ENCODE results near the gene LMF2.
A peak's percentile ranks its signal among the peaks of the same experiment; 100 is the strongest.
"Not testable (repeated sequence)": the region's sequence is repeated elsewhere in the genome, so short reads cannot be mapped to it uniquely, and the experiment has no call there.

LMF2 gene

DNA sequence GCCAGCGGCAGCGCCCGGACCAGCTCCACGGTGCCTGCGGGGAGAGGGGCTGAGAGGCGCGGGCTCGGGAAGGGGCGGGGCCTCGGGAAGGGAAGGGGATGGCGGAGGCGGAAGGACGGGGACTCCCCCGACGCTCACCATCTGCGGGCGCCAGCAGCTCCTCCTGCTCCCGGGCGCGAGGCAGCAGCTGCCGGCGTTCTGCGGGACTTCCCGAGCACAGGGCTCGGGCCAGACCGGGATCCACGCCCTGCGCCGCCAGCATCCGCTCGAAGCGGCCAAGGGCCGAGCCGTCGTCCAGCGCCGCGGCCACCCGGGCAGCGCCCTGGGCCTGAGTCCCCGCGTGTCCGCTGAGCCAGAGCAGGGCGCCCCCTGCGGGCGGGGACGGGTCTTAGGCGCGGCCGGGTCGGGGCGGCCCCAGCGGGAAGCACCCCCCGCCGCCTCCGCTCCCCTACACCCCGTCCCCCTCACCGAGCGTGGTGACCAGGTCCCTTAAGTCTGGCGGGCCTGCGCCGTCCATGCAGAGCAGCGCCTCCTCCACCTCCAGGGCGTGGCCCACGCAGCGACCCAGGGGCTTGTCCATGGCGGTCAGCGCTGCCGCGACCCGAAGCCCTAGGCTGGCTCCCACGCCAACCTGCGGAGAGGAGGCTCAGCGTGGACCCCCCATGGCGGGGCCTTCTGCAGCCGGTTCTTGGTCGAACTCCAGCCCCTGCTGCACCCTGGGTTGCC lies 18.8 kb upstream of the LMF2 start:
- peak; percentile 62 for DNase-seq
- in situ Hi-C loops (cut with HindIII; ENCODE audit: low pct_ligation_motif_present, low pct_unique_long_range_greater_than_20kb, low sequenced_read_pairs), result no loop called here

DNA sequence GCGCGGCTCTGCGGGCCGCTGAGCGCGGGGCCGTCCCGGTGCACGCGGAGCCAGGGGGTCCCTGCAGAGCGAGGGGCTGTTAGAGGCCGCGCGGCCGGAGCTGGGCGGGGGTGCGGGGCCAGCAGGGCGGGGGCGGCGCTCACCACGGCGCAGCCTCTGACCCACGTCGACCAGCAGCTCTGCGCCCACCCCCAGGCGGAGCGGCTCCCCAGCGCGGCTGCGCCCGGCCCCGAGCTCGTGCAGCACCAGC lies 18.3 kb upstream of the LMF2 start:
- no peak for DNase-seq
- in situ Hi-C loops (cut with HindIII; ENCODE audit: low pct_ligation_motif_present, low pct_unique_long_range_greater_than_20kb, low sequenced_read_pairs), result no loop called here

DNA sequence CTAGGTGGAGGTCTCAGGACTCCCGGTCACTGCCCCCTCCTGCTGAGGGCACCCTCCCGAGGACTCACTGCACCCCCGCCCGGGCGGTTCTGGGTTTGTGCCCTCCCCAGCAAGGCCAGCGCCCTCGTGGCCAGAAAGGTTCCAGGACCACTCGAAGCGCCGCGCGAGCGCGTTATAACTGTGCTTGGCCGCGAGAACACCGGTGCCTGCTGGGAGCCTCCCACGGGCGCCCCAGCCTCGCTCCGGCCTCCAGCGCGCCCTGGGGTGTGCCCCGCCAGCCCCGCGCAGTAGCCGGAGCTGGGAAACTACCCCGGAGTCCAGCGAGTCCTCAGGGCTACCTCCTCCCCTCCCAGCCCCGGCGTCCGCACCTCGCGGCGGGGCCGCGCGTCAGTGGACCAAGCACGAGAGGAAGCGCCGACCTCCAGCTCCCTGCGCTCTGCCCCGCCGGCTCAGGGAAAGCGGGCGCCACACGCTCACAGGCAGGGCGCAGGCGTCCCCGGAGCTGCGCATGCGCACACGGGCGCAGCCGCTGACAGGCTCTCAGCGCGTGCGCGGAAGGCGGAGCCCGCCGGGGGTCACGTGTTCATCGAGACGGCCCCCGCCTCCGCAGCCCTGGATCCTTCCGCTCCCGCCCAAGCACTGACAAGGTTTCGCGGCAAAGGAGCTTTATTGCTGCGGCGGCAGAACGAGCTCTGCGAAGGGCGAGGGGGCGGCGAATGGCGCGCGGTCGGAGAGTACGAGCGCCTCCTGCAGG lies 17.8 kb upstream of the LMF2 start, which contains the start of gene SCO2:
Gene SCO2 (minus strand): TSS at position 495 of the 754 bp plus-strand sequence. CDS start 1,187 bp downstream, outside the sequence.
- peak; percentile 91 for DNase-seq
- in situ Hi-C loops (cut with HindIII; ENCODE audit: low pct_ligation_motif_present, low pct_unique_long_range_greater_than_20kb, low sequenced_read_pairs), result no loop called here

DNA sequence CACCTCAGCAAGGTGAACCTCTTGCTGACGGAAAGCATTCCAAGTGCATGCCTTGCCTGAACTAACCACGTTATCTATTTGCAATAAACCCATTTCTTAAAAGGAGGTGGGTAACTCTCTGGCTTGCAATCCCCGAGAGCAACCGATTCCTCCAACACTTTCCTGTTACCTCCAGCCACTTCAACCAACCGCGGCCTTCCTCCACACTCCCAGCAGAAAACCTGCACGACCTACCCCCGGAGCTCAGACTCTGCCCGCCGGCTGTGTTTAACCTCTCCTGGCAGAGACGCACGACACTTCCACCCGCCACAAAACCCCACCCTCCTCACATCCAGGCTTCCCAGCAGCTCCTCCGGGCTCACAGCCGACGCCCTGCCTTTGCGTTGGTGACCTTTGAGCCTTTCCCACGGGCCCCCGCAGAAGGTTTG lies 17.2 kb upstream of the LMF2 start:
- in situ Hi-C loops (cut with HindIII; ENCODE audit: low pct_ligation_motif_present, low pct_unique_long_range_greater_than_20kb, low sequenced_read_pairs), result no loop called here
- no peak for DNase-seq

DNA sequence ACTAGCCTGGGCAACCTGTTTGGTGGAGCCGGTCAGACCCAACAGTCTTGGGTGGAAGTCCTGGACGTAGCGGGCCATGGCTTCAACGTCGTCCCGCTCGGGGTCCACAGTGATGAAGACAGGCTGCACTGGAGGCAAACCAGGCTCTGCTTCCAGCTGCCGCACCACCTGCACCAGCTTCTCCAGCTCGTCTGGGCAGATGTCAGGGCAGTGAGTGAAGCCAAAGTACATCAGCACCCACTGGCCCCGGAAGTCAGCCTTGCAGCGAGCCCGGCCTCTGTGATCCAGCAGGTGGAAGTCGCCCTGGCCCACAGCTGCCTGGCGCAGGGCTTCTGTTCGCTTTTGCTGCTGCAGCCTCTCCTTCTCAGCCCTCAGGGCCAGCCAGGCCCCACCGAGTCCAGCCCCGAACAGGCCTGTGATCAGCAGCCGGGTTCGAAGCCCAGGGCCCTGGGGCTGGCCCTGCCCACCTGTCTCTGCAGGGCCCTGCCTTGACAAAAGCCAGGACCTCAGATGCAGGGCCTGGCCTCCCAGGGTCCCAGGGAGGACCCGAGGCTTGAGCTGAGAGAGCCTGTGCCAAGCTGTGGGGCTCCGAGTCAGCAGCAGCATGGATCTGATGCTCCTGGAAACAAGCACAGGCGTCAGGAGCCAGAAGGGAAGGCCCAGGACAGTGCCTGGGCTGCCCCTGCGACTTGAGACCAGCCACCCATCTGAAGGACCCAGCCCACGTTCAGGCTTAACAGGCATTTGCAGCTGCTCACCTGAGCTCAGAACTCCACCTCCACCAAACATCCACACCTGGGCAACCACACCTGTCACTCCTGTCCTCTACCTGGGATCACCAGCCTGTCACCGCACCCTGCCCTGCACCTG lies 16.5 kb upstream of the LMF2 start:
- in situ Hi-C loops (cut with HindIII; ENCODE audit: low pct_ligation_motif_present, low pct_unique_long_range_greater_than_20kb, low sequenced_read_pairs), result no loop called here
- DNase-seq, result no peak

DNA sequence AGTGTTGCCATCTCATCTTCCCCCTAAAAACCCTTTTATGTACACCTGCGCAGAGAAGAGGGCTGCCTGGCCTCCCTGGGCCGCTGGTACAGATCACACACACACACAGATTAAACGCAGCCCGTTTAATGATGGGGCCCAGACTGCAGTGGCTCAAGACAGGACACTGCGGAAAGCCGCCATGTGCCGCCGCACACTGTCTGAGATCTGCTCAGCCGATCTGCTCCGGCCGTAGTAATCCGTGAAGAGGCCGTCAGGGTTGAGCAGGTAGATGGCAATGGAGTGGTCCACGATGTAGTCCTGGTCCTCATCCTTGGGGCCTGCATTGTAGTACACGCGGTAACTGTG lies 15.9 kb upstream of the LMF2 start:
- in situ Hi-C loops (cut with HindIII; ENCODE audit: low pct_ligation_motif_present, low pct_unique_long_range_greater_than_20kb, low sequenced_read_pairs), result no loop called here
- DNase-seq, result no peak

DNA sequence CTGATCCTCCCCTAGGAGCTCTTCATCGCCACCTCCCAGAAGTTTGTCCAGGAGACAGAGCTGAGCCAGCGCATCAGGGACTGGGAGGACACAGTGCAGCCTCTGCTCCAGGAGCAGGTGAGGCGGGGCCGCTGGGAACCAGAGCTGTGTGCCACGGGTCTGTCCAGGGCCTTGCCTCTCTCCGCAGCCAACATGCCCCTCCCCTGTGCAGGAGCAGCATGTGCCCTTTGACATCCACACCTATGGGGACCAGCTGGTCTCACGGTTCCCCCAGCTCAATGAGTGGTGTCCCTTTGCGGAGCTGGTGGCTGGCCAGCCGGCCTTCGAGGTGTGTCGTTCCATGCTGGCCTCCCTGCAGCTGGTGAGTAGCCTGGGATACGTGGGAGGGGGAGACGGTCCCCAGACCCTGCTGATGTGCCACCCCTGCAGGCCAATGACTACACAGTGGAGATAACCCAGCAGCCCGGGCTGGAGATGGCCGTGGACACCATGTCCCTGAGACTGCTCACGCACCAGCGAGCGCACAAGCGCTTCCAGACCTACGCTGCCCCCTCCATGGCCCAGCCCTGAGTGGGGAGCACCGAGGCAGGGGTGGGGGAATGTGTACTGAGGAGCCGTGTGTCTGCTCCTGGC lies 15.4 kb upstream of the LMF2 start:
- DNase-seq, result no peak
- in situ Hi-C loops (cut with HindIII; ENCODE audit: low pct_ligation_motif_present, low pct_unique_long_range_greater_than_20kb, low sequenced_read_pairs), result no loop called here

DNA sequence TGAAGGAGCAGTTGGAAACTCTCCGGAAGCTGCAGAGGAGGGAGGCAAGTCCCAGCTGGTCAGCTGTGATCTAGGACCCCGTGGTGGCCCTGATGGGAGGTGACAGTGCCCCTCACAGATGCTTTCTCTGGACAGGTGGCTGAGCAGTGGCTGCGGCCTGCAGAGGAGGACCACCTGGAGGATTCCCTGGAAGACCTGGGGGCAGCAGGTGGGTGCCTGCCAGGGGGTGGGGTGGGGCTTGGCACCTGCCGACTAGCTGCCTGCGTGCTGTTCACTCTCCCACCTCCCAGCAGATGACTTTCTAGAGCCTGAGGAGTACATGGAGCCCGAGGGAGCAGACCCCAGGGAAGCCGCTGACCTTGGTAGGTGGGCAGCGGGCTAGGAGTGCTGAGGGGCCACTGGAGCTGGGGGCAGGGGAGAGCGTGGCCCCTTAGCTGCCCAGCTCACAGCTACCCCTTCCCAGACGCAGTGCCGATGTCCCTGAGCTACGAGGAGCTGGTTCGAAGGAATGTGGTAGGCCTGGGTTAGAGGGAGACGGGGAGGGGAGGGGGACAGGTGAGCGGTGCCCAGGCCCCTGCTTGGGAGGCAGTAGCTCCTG lies 14.8 kb upstream of the LMF2 start:
- in situ Hi-C loops (cut with HindIII; ENCODE audit: low pct_ligation_motif_present, low pct_unique_long_range_greater_than_20kb, low sequenced_read_pairs), result no loop called here
- no peak for DNase-seq

DNA sequence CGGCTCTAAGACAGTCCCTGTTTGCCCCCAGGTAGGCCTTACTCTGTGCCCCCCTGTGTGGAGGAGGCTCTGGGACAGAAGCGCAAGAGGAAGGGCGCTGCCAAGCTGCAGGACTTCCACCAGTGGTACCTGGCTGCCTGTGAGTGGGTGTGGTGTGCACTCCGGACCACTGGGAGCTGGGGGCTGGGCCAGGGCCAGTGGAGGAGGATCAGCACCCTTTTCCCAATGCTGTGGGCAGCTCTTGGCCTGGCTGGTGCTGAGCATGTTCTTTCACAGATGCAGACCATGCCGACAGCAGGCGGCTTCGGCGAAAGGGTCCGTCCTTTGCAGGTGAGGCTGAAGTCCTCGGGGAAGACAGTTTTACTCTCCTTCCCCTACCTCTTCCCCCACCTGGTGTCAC lies 14.2 kb upstream of the LMF2 start:
- DNase-seq, result no peak
- in situ Hi-C loops (cut with HindIII; ENCODE audit: low pct_ligation_motif_present, low pct_unique_long_range_greater_than_20kb, low sequenced_read_pairs), result no loop called here

DNA sequence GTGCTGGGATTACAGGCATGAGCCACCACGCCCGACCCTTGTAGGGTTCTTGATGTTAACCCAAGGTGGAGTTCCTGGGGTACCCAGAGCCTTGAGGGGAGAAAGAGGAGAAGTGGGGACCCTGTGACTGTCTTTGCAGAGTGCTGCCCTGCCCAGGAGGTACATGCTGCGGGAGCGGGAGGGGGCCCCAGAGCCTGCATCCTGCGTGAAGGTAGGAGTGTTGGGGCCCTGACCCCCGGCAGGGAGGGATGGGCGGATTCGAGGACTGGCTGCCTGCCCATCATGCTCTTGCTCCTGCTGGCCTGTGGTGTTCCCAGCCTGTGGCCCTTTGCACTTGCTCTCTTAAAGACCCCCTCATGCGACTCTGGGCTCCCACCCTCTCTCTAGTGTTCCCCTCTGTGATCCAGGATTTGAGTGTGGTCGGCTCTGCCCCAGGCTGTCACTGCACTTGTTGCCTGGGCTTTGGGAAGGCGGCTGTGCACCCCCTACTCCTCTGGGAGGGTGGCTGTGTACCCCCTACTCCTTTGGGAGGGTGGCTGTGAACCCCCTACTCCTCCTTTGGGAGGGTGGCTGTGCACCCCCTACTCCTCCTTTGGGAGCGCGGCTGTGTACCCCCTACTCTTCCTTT lies 13.4 kb upstream of the LMF2 start:
- in situ Hi-C loops (cut with HindIII; ENCODE audit: low pct_ligation_motif_present, low pct_unique_long_range_greater_than_20kb, low sequenced_read_pairs), result no loop called here
- DNase-seq, result no peak

DNA sequence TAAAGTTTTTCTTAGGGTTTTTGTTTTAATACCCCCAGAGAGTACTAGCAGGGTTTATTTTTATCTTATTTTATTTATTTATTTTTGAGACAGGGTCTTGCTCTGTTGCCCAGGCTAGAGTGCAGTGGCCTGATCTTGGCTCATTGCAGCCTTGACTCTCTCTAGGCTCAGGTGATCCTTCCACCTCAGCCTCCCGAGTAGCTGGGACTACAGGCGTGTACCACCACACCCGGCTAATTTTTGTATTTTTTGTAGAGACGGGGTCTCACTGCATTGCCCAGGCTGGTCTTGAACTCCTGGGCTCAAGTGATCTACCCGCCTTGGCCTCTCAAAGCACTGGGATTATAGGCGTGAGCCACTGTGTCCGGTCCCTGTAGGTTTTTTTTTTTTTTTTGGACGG lies 12.7 kb upstream of the LMF2 start:
- in situ Hi-C loops (cut with HindIII; ENCODE audit: low pct_ligation_motif_present, low pct_unique_long_range_greater_than_20kb, low sequenced_read_pairs), result not testable (repeated sequence)

DNA sequence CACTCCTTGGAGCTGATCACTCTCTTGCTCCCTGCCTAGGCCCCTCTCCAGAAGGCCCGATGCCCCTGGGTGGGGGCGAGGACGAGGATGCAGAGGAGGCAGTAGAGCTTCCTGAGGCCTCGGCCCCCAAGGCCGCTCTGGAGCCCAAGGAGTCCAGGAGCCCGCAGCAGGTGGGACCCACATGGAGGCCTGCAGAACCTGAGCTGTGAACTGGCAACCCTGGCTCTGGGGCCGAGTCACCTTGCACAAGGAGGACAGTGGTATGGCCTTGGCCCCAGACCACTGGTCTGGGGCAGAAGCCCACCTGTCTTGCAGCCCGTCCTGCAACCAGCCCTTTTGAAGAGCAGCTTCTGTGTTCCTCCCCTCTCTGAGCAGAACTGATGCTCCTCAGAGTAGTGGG lies 11.6 kb upstream of the LMF2 start:
- in situ Hi-C loops (cut with HindIII; ENCODE audit: low pct_ligation_motif_present, low pct_unique_long_range_greater_than_20kb, low sequenced_read_pairs), result no loop called here
- no peak for DNase-seq

More for the DNA sequence above, 12.7 kb upstream of the LMF2 start:
- DNase-seq, result not testable (repeated sequence)

DNA sequence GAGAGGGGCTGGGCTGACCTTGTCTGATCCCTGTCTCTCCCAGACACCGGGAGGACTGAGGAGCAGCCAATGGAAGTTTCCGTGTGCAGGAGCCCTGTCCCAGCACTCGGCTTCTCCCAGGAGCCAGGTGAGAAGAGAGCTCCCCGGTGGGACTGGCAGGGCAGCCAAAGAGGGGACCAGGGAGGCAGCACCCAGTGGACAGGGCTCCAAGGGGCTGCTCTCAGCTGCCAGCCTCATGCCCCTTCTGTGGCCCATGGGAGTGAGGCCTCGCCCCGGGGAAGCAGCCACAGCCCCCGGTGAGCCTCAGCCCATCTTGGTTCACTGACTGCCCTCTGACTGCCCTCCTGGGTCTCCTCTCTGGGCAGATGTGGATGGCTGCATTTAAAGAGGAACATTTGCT lies 11.1 kb upstream of the LMF2 start:
- DNase-seq, result no peak
- in situ Hi-C loops (cut with HindIII; ENCODE audit: low pct_ligation_motif_present, low pct_unique_long_range_greater_than_20kb, low sequenced_read_pairs), result no loop called here

DNA sequence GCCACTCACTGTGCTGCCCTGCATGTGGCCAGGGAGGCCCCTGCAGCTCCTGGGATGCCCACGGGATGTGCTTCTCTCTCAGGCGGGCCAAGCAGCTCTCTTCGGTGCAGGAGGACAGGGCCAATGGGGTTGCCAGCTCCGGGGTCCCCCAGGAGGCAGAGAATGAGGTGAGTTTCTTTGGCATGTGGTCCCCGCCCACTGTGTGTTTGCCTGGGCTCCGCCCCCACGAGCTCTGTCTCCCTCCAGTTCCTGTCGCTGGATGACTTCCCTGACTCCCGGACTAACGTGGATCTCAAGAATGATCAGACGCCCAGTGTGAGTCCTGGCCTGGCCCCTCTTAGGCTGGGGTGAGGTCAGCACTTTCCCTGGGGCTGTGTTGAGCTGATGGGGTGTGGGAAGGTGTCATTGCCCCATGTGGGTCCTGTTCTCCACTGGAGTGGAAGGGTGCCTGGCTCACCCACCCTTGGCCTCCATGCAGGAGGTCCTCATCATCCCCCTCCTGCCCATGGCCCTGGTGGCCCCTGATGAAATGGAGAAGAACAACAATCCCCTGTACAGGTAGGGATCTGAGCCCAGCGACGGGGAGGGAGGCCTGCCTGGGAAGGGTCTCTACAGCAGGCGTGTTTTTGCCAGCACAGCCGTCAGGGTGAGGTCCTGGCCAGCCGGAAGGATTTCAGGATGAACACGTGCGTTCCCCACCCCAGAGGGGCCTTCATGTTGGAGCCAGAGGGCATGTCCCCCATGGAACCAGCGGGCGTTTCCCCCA lies 10.2 kb upstream of the LMF2 start:
- in situ Hi-C loops (cut with HindIII; ENCODE audit: low pct_ligation_motif_present, low pct_unique_long_range_greater_than_20kb, low sequenced_read_pairs), result no loop called here

DNA sequence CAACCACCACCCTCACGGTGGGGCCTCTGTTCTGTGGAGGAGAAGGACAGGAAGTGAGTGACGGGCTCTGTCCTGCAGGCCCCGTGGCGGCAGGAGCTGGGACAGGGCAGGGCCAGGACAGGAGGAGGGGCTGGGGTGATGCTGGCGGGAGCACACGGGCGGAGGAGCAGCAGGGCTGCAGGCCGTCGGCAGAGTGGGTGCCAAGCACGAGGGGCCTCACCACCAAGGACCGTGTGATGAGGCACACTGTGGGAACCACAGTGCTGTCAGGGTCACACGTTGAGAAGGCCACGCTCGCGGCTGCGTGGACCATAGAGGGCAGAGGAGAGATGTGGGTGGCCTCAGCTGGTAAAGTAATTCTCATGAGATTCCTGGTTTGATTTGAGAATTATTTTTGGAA lies 9.4 kb upstream of the LMF2 start:
- in situ Hi-C loops (cut with HindIII; ENCODE audit: low pct_ligation_motif_present, low pct_unique_long_range_greater_than_20kb, low sequenced_read_pairs), result no loop called here
- no peak for DNase-seq

More for the DNA sequence above, 10.2 kb upstream of the LMF2 start:
- DNase-seq, result no peak

DNA sequence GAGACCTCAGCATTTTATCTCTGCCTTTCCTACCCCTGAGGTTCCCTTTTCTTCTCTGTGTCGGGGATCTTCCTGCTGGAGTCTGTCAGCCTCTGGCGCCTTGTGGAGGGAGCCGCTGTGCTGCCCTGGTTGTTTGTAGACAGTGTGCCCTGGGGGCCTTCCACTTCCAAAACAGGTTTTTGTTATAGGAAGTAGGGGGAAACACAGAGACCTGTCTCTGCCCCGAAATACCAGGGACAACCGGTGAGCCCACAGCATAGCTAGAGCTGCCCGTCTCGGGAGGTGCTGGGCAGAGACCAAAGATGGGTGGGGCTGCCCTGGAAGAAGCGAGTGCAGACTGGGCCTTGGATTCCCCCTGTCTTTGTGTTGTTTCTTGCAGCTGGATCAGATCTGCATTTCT lies 8.6 kb upstream of the LMF2 start:
- no peak for DNase-seq
- in situ Hi-C loops (cut with HindIII; ENCODE audit: low pct_ligation_motif_present, low pct_unique_long_range_greater_than_20kb, low sequenced_read_pairs), result no loop called here

DNA sequence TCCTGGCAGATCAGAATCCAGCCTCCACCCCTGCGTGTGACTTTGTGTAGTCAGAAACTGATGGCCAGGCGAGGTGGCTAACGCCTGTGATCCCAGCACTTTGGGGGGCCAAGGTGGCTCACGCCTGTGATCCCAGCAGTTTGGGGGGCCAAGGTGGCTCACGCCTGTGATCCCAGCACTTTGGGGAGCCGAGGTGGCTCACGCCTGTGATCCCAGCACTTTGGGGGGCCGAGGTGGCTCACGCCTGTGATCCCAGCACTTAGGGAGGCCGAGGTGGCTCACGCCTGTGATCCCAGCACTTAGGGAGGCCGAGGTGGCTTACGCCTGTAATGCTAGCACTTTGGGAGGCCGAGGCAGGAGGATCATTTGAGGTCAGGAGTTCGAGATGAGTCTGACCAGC lies 5.7 kb upstream of the LMF2 start:
- in situ Hi-C loops (cut with HindIII; ENCODE audit: low pct_ligation_motif_present, low pct_unique_long_range_greater_than_20kb, low sequenced_read_pairs), result no loop called here

DNA sequence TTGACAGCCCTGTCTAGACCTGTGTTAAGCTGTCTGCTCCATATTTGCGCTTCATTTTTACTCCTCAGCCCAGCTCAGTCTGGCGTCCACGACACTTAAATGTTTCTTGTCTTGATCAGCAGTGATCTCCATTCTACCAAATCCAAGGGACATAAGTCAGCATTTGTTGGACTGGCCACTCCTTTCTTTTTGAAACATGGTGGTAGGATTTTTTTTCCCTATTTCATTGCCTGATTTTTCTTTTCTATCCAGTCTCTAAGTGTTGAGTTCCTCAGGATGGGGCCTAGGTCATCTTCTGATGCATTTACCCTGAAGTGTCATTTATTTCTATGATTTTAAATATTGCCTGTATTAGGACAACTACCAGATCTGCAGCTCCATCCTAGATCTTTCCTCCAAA lies 1.4 kb upstream of the LMF2 start:
- no peak for DNase-seq
- in situ Hi-C loops (cut with HindIII; ENCODE audit: low pct_ligation_motif_present, low pct_unique_long_range_greater_than_20kb, low sequenced_read_pairs), result no loop called here

More for the DNA sequence above, 5.7 kb upstream of the LMF2 start:
- no peak for DNase-seq

Measured in ACHN (cell line).